ENCODE measurements around the gene GPR37L1.
A peak's percentile ranks its signal among the peaks of the same experiment; 100 is the strongest.

GPR37L1 gene

GRCh38 chr1:202081992-202082391 is 40.7 kb upstream of the GPR37L1 start:
- no peak overlapping the region for H3K4me3 ChIP-seq (replicated peaks in 1 of 2; ENCODE audit: low read depth in 2 of 2, low read length in 2 of 2)
- no peak for TF ChIP-seq CTCF (IDR thresholded peaks at IDR 0.05; ENCODE audit: low read depth, low read length)
- DNase-seq (ENCODE audit: low read depth in 2 of 2), result no peak

DNA sequence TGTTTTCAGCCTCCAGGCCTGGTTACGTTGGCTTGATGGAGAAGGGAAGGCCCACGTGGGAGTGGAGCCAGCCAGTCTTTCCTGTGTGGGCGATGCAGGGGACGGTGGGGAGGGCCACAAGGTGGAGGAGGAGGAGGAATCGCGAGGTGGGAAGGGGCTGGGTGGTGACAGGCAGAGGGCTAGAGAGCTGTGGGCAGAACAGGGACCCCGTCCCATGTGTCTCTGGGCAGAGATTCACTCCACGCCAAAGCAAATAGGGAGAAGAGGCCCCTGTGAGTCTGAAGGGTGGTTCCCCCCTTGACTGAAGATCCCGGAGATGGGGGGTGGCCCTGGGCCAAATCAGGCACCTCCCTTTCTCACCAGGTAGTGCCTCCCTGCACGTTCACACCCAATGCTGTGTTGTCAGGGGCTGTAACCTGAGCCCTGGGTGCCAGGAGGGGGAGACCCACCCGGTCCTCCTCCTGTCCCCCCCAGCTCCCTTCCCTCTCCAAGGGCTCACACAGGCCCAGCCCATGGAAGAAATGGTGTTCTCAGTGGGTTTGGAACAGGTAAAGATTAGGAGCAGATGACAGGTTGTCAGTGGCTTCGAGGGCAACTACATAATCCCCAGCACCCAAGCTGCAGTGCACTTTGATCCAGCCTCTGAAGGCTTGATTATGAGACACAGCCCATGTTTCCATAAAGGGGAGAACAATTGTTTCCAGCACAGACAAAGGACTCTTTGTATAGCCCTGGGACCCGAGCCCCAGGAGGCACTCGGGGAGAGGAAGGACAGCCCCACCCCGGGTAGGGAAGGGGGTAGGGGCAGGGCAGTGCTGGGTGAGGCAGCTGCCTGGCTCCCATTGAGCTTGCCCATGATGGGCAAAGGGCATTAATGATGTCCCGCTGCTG is 37.7 kb upstream of the GPR37L1 start:
- TF ChIP-seq CTCF (IDR thresholded peaks at IDR 0.05; ENCODE audit: low read depth, low read length), result no peak
- no peak for DNase-seq (ENCODE audit: low read depth in 2 of 2)
- no peak overlapping the region for H3K4me3 ChIP-seq (replicated peaks in 1 of 2; ENCODE audit: low read depth in 2 of 2, low read length in 2 of 2)

- peak; percentile 18 to 21 for DNase-seq (ENCODE audit: low read depth in 2 of 2)
- H3K4me3 ChIP-seq (replicated peaks in 1 of 2; ENCODE audit: low read depth in 2 of 2, low read length in 2 of 2), result no peak overlapping the region
- no peak for TF ChIP-seq CTCF (IDR thresholded peaks at IDR 0.05; ENCODE audit: low read depth, low read length)
These were observed 36.9 kb upstream of the GPR37L1 start for GRCh38 chr1:202085682-202086373.

- TF ChIP-seq CTCF (IDR thresholded peaks at IDR 0.05; ENCODE audit: low read depth, low read length), result no peak
- DNase-seq (ENCODE audit: low read depth in 2 of 2), result no peak
- no peak overlapping the region for H3K4me3 ChIP-seq (replicated peaks in 1 of 2; ENCODE audit: low read depth in 2 of 2, low read length in 2 of 2)
These were observed 36.0 kb upstream of the GPR37L1 start for GRCh38 chr1:202086579-202087350.

GRCh38 chr1:202088206-202088605 is 34.5 kb upstream of the GPR37L1 start:
- DNase-seq (ENCODE audit: low read depth in 2 of 2), result no peak
- no peak overlapping the region for H3K4me3 ChIP-seq (replicated peaks in 1 of 2; ENCODE audit: low read depth in 2 of 2, low read length in 2 of 2)
- no peak for TF ChIP-seq CTCF (IDR thresholded peaks at IDR 0.05; ENCODE audit: low read depth, low read length)

- TF ChIP-seq CTCF (IDR thresholded peaks at IDR 0.05; ENCODE audit: low read depth, low read length), result no peak
- no peak for DNase-seq (ENCODE audit: low read depth in 2 of 2)
- H3K4me3 ChIP-seq (replicated peaks in 1 of 2; ENCODE audit: low read depth in 2 of 2, low read length in 2 of 2), result no peak overlapping the region
These were observed 31.7 kb upstream of the GPR37L1 start for GRCh38 chr1:202090994-202091393.

Data from cardiac fibroblast (primary cell).